ENCODE results near the gene SCRN3. TPM values are rescaled to one million over a fixed set of nuclear protein-coding genes. Genes with fewer than 3 reads are reported as not detected.
"Not testable (repeated sequence)": the region's sequence is repeated elsewhere in the genome, so short reads cannot be mapped to it uniquely, and the experiment has no call there.

The SCRN3 gene
- total RNA-seq, 4 donors from 2014 or later: 22.2 to 30.4 (median 26.8) TPM

- TF ChIP-seq EP300 (IDR thresholded peaks at IDR 0.05) (no peak), CTCF (IDR thresholded peaks at IDR 0.05) (no peak), POLR2A (IDR thresholded peaks at IDR 0.05) (no peak), POLR2AphosphoS5 (IDR thresholded peaks at IDR 0.05) (no peak)
- H3K27me3 ChIP-seq: no peaks in the 10 kb centered on the region
- H3K27ac ChIP-seq: no peak overlapping the region
- peaks cover 0 to 34% of the 10 kb centered on the region in 2 donors for H3K36me3 ChIP-seq
- no peaks in the 10 kb centered on the region for H3K9me3 ChIP-seq
- H3K4me3 ChIP-seq: no peak overlapping the region
- no peaks in the 10 kb centered on the region for H3K4me1 ChIP-seq
- ATAC-seq: no peak
Measured at GRCh38 chr2:174403628-174404027, 8.1 kb downstream of the SCRN3 start.

- not testable (repeated sequence) for H3K27me3 ChIP-seq, ATAC-seq, H3K4me1 ChIP-seq, H3K27ac ChIP-seq, H3K4me3 ChIP-seq, H3K9me3 ChIP-seq
- H3K36me3 ChIP-seq: peaks cover 0 to 29% of the 10 kb centered on the region in 2 donors
- WGBS, 2 donors (ENCODE audit: low coverage in 1 of 2): 96% methylated on average over 3 of the region's 31 CpGs; no CpG with 5 or more reads in 1 of the 2 donors
Measured at GRCh38 chr2:174410039-174410438, 14.5 kb downstream of the SCRN3 start.

- H3K27ac ChIP-seq: no peak overlapping the region
- H3K9me3 ChIP-seq: no peaks in the 10 kb centered on the region
- no peaks in the 10 kb centered on the region for H3K4me1 ChIP-seq
- H3K4me3 ChIP-seq: no peak overlapping the region
- ATAC-seq: no peak
- H3K27me3 ChIP-seq: no peaks in the 10 kb centered on the region
- peaks cover 0 to 43% of the 10 kb centered on the region in 2 donors for H3K36me3 ChIP-seq
- no peak for TF ChIP-seq POLR2AphosphoS5 (IDR thresholded peaks at IDR 0.05)
- TF ChIP-seq EP300 (IDR thresholded peaks at IDR 0.05): no peak
- TF ChIP-seq POLR2A (IDR thresholded peaks at IDR 0.05): no peak
- TF ChIP-seq CTCF (IDR thresholded peaks at IDR 0.05): no peak
Measured at GRCh38 chr2:174412256-174412655, 16.7 kb downstream of the SCRN3 start.

- 81 to 95% methylated on average over 1 of the region's 1 CpG for WGBS, 2 donors (ENCODE audit: low coverage in 1 of 2)
- peaks cover 0 to 60% of the 10 kb centered on the region in 2 donors for H3K36me3 ChIP-seq
- H3K4me1 ChIP-seq: no peaks in the 10 kb centered on the region
- TF ChIP-seq CTCF (IDR thresholded peaks at IDR 0.05): no peak
- TF ChIP-seq POLR2A (IDR thresholded peaks at IDR 0.05): no peak
- TF ChIP-seq EP300 (IDR thresholded peaks at IDR 0.05): no peak
- ATAC-seq: no peak
- no peak overlapping the region for H3K27ac ChIP-seq
- no peaks in the 10 kb centered on the region for H3K9me3 ChIP-seq
- H3K27me3 ChIP-seq: no peaks in the 10 kb centered on the region
- H3K4me3 ChIP-seq: no peak overlapping the region
Measured at GRCh38 chr2:174428214-174428613, 32.7 kb downstream of the SCRN3 start.

GRCh38 chr2:174430066-174430465 is 34.5 kb downstream of the SCRN3 start:
- no peak overlapping the region for H3K4me3 ChIP-seq
- no peak overlapping the region for H3K27ac ChIP-seq
- no peaks in the 10 kb centered on the region for H3K4me1 ChIP-seq
- WGBS, 2 donors (ENCODE audit: low coverage in 1 of 2): 81 to 100% methylated on average over 2 of the region's 2 CpGs
- TF ChIP-seq CTCF (IDR thresholded peaks at IDR 0.05) (no peak), POLR2A (IDR thresholded peaks at IDR 0.05) (no peak), EP300 (IDR thresholded peaks at IDR 0.05) (no peak), POLR2AphosphoS5 (IDR thresholded peaks at IDR 0.05) (no peak)
- no peaks in the 10 kb centered on the region for H3K27me3 ChIP-seq
- peaks cover 0 to 67% of the 10 kb centered on the region in 2 donors for H3K36me3 ChIP-seq
- ATAC-seq: no peak
- H3K9me3 ChIP-seq: no peaks in the 10 kb centered on the region

- H3K27ac ChIP-seq: no peak overlapping the region
- no peak for ATAC-seq
- H3K36me3 ChIP-seq: peaks cover 0 to 82% of the 10 kb centered on the region in 2 donors
- no peaks in the 10 kb centered on the region for H3K9me3 ChIP-seq
- TF ChIP-seq EP300 (IDR thresholded peaks at IDR 0.05) (no peak), POLR2A (IDR thresholded peaks at IDR 0.05) (no peak), CTCF (IDR thresholded peaks at IDR 0.05) (no peak), POLR2AphosphoS5 (IDR thresholded peaks at IDR 0.05) (no peak)
- no peaks in the 10 kb centered on the region for H3K27me3 ChIP-seq
- H3K4me3 ChIP-seq: no peak overlapping the region
- WGBS, 2 donors (ENCODE audit: low coverage in 1 of 2): 93 to 100% methylated on average over 1 of the region's 1 CpG
- H3K4me1 ChIP-seq: peaks cover 0 to 6% (median 0%) of the 10 kb centered on the region in 3 donors
Measured at GRCh38 chr2:174431902-174432301, 36.4 kb downstream of the SCRN3 start.
